ENCODE results near the gene DIPK1C.

The DIPK1C gene
- long read RNA-seq, result 0 reads

GRCh38 chr18:74457043-74457724 lies at the start of gene DIPK1C:
DIPK1C (minus strand) TSS chr18:74457308; CDS start chr18:74457259, 49 bp downstream.
- TF ChIP-seq SPI1 (IDR thresholded peaks at IDR 0.05; ENCODE audit: borderline replicate concordance, low read depth) (no peak), POLR2AphosphoS5 (IDR thresholded peaks at IDR 0.05; ENCODE audit: low read depth) (no peak), GABPA (IDR thresholded peaks at IDR 0.05; ENCODE audit: low read depth) (no peak), REST (IDR thresholded peaks at IDR 0.05; ENCODE audit: insufficient replicate concordance, low read depth) (no peak)
- TF ChIP-seq, protein P1, sequence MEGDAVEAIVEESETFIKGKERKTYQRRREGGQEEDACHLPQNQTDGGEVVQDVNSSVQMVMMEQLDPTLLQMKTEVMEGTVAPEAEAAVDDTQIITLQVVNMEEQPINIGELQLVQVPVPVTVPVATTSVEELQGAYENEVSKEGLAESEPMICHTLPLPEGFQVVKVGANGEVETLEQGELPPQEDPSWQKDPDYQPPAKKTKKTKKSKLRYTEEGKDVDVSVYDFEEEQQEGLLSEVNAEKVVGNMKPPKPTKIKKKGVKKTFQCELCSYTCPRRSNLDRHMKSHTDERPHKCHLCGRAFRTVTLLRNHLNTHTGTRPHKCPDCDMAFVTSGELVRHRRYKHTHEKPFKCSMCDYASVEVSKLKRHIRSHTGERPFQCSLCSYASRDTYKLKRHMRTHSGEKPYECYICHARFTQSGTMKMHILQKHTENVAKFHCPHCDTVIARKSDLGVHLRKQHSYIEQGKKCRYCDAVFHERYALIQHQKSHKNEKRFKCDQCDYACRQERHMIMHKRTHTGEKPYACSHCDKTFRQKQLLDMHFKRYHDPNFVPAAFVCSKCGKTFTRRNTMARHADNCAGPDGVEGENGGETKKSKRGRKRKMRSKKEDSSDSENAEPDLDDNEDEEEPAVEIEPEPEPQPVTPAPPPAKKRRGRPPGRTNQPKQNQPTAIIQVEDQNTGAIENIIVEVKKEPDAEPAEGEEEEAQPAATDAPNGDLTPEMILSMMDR (IDR thresholded peaks at IDR 0.05; ENCODE audit: insufficient read depth, low read length), result no peak
- Histone ChIP-seq H3K27ac (replicated peaks) (no peak within 1 kb of the TSS), H3K4me3 (replicated peaks; ENCODE audit: insufficient read depth, low read length) (no peak within 1 kb of the TSS), H3K27me3 (ENCODE audit: insufficient read depth, poor library complexity, severe bottlenecking) (peaks cover 68% of the 10 kb centered on the region)
- DNase-seq (ENCODE audit: low read depth in 1 of 2, low spot score in 1 of 2), result no peak

GRCh38 chr18:74506448-74507084 lies 49.5 kb upstream of the DIPK1C start:
- TF ChIP-seq REST (IDR thresholded peaks at IDR 0.05; ENCODE audit: insufficient replicate concordance, low read depth) (no peak), SPI1 (IDR thresholded peaks at IDR 0.05; ENCODE audit: borderline replicate concordance, low read depth) (no peak), GABPA (IDR thresholded peaks at IDR 0.05; ENCODE audit: low read depth) (no peak), POLR2AphosphoS5 (IDR thresholded peaks at IDR 0.05; ENCODE audit: low read depth) (no peak)
- TF ChIP-seq, protein P1 (IDR thresholded peaks at IDR 0.05; ENCODE audit: insufficient read depth, low read length), result no peak
- H3K27me3 ChIP-seq (ENCODE audit: insufficient read depth, poor library complexity, severe bottlenecking), result no peaks in the 10 kb centered on the region
- H3K4me3 ChIP-seq (replicated peaks; ENCODE audit: insufficient read depth, low read length), result no peak overlapping the region
- DNase-seq (ENCODE audit: low read depth in 1 of 2, low spot score in 1 of 2), result no peak
- no peak overlapping the region for H3K27ac ChIP-seq (replicated peaks)

- TF ChIP-seq, protein P1 (IDR thresholded peaks at IDR 0.05; ENCODE audit: insufficient read depth, low read length), result no peak
- TF ChIP-seq GABPA (IDR thresholded peaks at IDR 0.05; ENCODE audit: low read depth), result no peak
- TF ChIP-seq SPI1 (IDR thresholded peaks at IDR 0.05; ENCODE audit: borderline replicate concordance, low read depth), result no peak
- no peak for TF ChIP-seq POLR2AphosphoS5 (IDR thresholded peaks at IDR 0.05; ENCODE audit: low read depth)
- no peak for TF ChIP-seq REST (IDR thresholded peaks at IDR 0.05; ENCODE audit: insufficient replicate concordance, low read depth)
- no peak for DNase-seq (ENCODE audit: low read depth in 1 of 2, low spot score in 1 of 2)
- H3K27ac ChIP-seq (replicated peaks), result no peak overlapping the region
- no peak overlapping the region for H3K4me3 ChIP-seq (replicated peaks; ENCODE audit: insufficient read depth, low read length)
- H3K27me3 ChIP-seq (ENCODE audit: insufficient read depth, poor library complexity, severe bottlenecking), result no peaks in the 10 kb centered on the region
Measured at GRCh38 chr18:74505776-74506175, 48.7 kb upstream of the DIPK1C start.

All from HL-60 (cell line).